Activated CD8-positive, alpha-beta memory T cell treated with anti-CD3 and anti-CD28 coated beads for 4 hours (primary cell): ENCODE data around the gene CAMTA1.
A peak's percentile ranks its signal among the peaks of the same experiment; 100 is the strongest.

ENCODE experiments used
- DNase-seq, 2 donors: peaks; one replicate each; pipeline ENCODE4 v3.0.0-alpha.2; 2020; ENCODE audit warnings: low read depth in 2 of 2

CAMTA1 gene

GRCh38 chr1:7650801-7651200, 865.5 kb downstream of the CAMTA1 start:
- DNase-seq, result no peak

GRCh38 chr1:7651203-7651602, 865.9 kb downstream of the CAMTA1 start:
- DNase-seq, result no peak

- DNase-seq, result no peak
Measured at GRCh38 chr1:7652061-7652460, 866.8 kb downstream of the CAMTA1 start.

GRCh38 chr1:7652515-7653098, 867.4 kb downstream of the CAMTA1 start:
- DNase-seq, result no peak

GRCh38 chr1:7654725-7655124, 869.5 kb downstream of the CAMTA1 start:
- no peak for DNase-seq

GRCh38 chr1:7655354-7655753, 870.1 kb downstream of the CAMTA1 start:
- DNase-seq, result no peak

GRCh38 chr1:7656557-7657215, 871.4 kb downstream of the CAMTA1 start:
- DNase-seq, result no peak

GRCh38 chr1:7657287-7658016, 872.2 kb downstream of the CAMTA1 start:
- DNase-seq, result no peak

GRCh38 chr1:7658099-7658498, 872.8 kb downstream of the CAMTA1 start:
- DNase-seq, result no peak

GRCh38 chr1:7659514-7659913, 874.3 kb downstream of the CAMTA1 start:
- no peak for DNase-seq

GRCh38 chr1:7663451-7664146, 878.3 kb downstream of the CAMTA1 start:
- no peak for DNase-seq

- DNase-seq, result no peak
Measured at GRCh38 chr1:7664147-7664892, 879.1 kb downstream of the CAMTA1 start.

- DNase-seq, result no peak
Measured at GRCh38 chr1:7664893-7665250, 879.6 kb downstream of the CAMTA1 start.

GRCh38 chr1:7666249-7666648, 881.0 kb downstream of the CAMTA1 start:
- DNase-seq, result no peak

- DNase-seq, result no peak
Measured at GRCh38 chr1:7667159-7667558, 881.9 kb downstream of the CAMTA1 start.

GRCh38 chr1:7667625-7668218, 882.5 kb downstream of the CAMTA1 start:
- peak; percentile 62 to 69 for DNase-seq

- DNase-seq, result peak; percentile 13 to 30
Measured at GRCh38 chr1:7669559-7670311, 884.5 kb downstream of the CAMTA1 start.

- no peak for DNase-seq
Measured at GRCh38 chr1:7670334-7671145, 885.3 kb downstream of the CAMTA1 start.

- DNase-seq, result no peak
Measured at GRCh38 chr1:7671146-7671465, 885.9 kb downstream of the CAMTA1 start.

GRCh38 chr1:7671676-7672075, 886.4 kb downstream of the CAMTA1 start:
- no peak for DNase-seq
